WTC11 (cell line): Measurements from ENCODE around the gene KRT28. TPM values are rescaled to one million over a fixed set of nuclear protein-coding genes. Genes with fewer than 3 reads are reported as not detected.

Experiments
- ATAC-seq: fragments of 200-7000 bp; cut with Tn5 transposase; 2 replicates; pipeline ENCODE4 v1.10.0; 2021; ENCODE audit warnings: mild to moderate bottlenecking, moderate library complexity
- CTCF ChIA-PET: fragments of 300-600 bp; sonication (Branson Sonifier 250); formaldehyde crosslinking; loops from one replicate; lab custom pipeline; 2021; ENCODE audit warnings: antibody characterized with exemption; lab: Charles Lee
- POLR2A ChIA-PET: fragments of 350-600 bp; sonication (Branson Sonifier 250); formaldehyde crosslinking; loops from one replicate; lab custom pipeline; 2021; ENCODE audit warnings: antibody characterized with exemption; lab: Charles Lee
- DNase-seq: peaks from one replicate; pipeline ENCODE4 v3.0.0; 2021; ENCODE audit warnings: low spot score
- H3K27ac Mint-ChIP-seq: 2 replicates; pipeline ENCODE4 v1.8.0; 2021; ENCODE audit warnings: mixed read lengths
- H3K27me3 Mint-ChIP-seq: 2 replicates; pipeline ENCODE4 v1.8.0; 2021; ENCODE audit warnings: low read depth, mild to moderate bottlenecking, moderate library complexity, mixed read lengths
- H3K36me3 Mint-ChIP-seq: 2 replicates; pipeline ENCODE4 v1.8.0; 2021; ENCODE audit warnings: mixed read lengths
- H3K4me1 Mint-ChIP-seq: 2 replicates; pipeline ENCODE4 v1.8.0; 2022; ENCODE audit warnings: mixed read lengths
- H3K4me3 Mint-ChIP-seq: 2 replicates; pipeline ENCODE4 v1.8.0; 2021; ENCODE audit warnings: mild to moderate bottlenecking, moderate library complexity, mixed read lengths
- H3K9me3 Mint-ChIP-seq: 2 replicates; pipeline ENCODE4 v1.8.0; 2021; ENCODE audit warnings: mixed read lengths
- ATF1 ChIP-seq: sonication (generic); formaldehyde crosslinking; IDR thresholded peaks from 2 replicates; pipeline ENCODE4 v1.8.1; 2023; ENCODE audit warnings: mild to moderate bottlenecking, moderate library complexity, missing genetic modification reagents
- ATF3 ChIP-seq: sonication (generic); formaldehyde crosslinking; conservative IDR thresholded peaks from 2 replicates; pipeline ENCODE4 v1.8.1; 2022; ENCODE audit warnings: mild to moderate bottlenecking, missing genetic modification reagents
- CREM ChIP-seq: sonication (generic); formaldehyde crosslinking; IDR thresholded peaks from 2 replicates; pipeline ENCODE4 v1.8.1; 2022; ENCODE audit warnings: mild to moderate bottlenecking, missing genetic modification reagents, moderate library complexity
- E2F1 ChIP-seq: sonication (generic); formaldehyde crosslinking; IDR thresholded peaks from 2 replicates; pipeline ENCODE4 v1.8.0; 2022; ENCODE audit warnings: mild to moderate bottlenecking, missing genetic modification reagents
- IRF1 ChIP-seq: sonication (generic); formaldehyde crosslinking; IDR thresholded peaks from 2 replicates; pipeline ENCODE4 v1.8.0; 2023; ENCODE audit warnings: missing genetic modification reagents
- MXD4 ChIP-seq: fragments of 250-450 bp; sonication (Bioruptor Pico); IDR thresholded peaks from 2 replicates; pipeline ENCODE4 v1.8.0; 2021; ENCODE audit warnings: mild to moderate bottlenecking, moderate library complexity, borderline replicate concordance
- NFATC4 ChIP-seq: fragments of 250-450 bp; sonication (Bioruptor Pico); IDR thresholded peaks from 2 replicates; pipeline ENCODE4 v1.9.0; 2021; ENCODE audit warnings: mild to moderate bottlenecking
- NFYB ChIP-seq: sonication (generic); formaldehyde crosslinking; conservative IDR thresholded peaks from 2 replicates; pipeline ENCODE4 v1.8.0; 2022; ENCODE audit warnings: low read depth, missing genetic modification reagents
- NR2C2 ChIP-seq: sonication (generic); formaldehyde crosslinking; IDR thresholded peaks from 2 replicates; pipeline ENCODE4 v1.8.0; 2022; ENCODE audit warnings: mild to moderate bottlenecking, missing genetic modification reagents
- SMAD4 ChIP-seq: sonication (generic); formaldehyde crosslinking; IDR thresholded peaks from 2 replicates; pipeline ENCODE4 v1.8.0; 2022; ENCODE audit warnings: mild to moderate bottlenecking, missing genetic modification reagents
- TEAD1 ChIP-seq: sonication (generic); formaldehyde crosslinking; IDR thresholded peaks from 2 replicates; pipeline ENCODE4 v1.8.0; 2022; ENCODE audit warnings: mild to moderate bottlenecking, missing genetic modification reagents
- TP53 ChIP-seq: sonication (generic); formaldehyde crosslinking; IDR thresholded peaks from 2 replicates; pipeline ENCODE4 v1.8.1; 2023; ENCODE audit warnings: mild to moderate bottlenecking, missing genetic modification reagents
- ZNF121 ChIP-seq: sonication (generic); formaldehyde crosslinking; IDR thresholded peaks from 2 replicates; pipeline ENCODE4 v1.8.0; 2023; ENCODE audit warnings: missing genetic modification reagents
- ZNF232 ChIP-seq: sonication (generic); formaldehyde crosslinking; IDR thresholded peaks from 2 replicates; pipeline ENCODE4 v1.8.0; 2022; ENCODE audit warnings: mild to moderate bottlenecking, missing genetic modification reagents
- ZNF425 ChIP-seq: fragments of 250-450 bp; sonication (Bioruptor Pico); conservative IDR thresholded peaks from 2 replicates; pipeline ENCODE4 v1.9.0; 2021; ENCODE audit warnings: mild to moderate bottlenecking
- ZNF532 ChIP-seq: fragments of 250-450 bp; sonication (Bioruptor Pico); IDR thresholded peaks from 2 replicates; pipeline ENCODE4 v1.9.0; 2021; ENCODE audit warnings: mild to moderate bottlenecking, borderline replicate concordance
- ZSCAN18 ChIP-seq: fragments of 250-450 bp; sonication (Bioruptor Pico); IDR thresholded peaks from 2 replicates; pipeline ENCODE4 v2.1.2; 2022; ENCODE audit warnings: mild to moderate bottlenecking, moderate library complexity
- total RNA-seq: library from RNA; stranded (reverse); gene quantifications from 3 replicates; pipeline ENCODE4 v1.2.3, GENCODE V29; 2021
- TF ChIP-seq, protein P1 (sequence below): fragments of 250-450 bp; sonication (Bioruptor Pico); IDR thresholded peaks from 2 replicates; pipeline ENCODE4 v1.9.0; 2021; ENCODE audit warnings: mild to moderate bottlenecking
- TF ChIP-seq, protein P2 (sequence below): sonication (generic); formaldehyde crosslinking; IDR thresholded peaks from 2 replicates; pipeline ENCODE4 v1.8.0; 2023; ENCODE audit warnings: missing genetic modification reagents, mild to moderate bottlenecking, borderline replicate concordance

KRT28 gene
- total RNA-seq, 1 experiment from 2014 or later = not detected

DNA sequence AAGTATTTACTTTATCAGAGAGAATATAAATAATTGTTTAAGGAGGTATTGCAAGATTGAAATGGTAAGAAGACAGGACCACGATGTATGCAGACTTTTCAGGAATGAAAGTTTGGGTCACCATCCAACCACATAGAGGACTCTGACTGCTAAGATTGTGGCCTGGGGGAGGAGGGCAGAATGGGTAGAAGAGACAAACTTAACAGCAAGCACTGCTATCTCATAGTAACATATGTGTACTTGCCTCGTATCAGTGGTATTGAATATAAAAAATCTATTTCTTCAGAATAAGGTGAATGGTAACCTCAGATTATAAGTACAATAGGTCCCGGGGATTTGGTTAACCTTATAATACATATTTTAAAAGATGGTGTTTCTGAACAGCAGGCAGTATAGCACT lies 16.8 kb upstream of the KRT28 start (continued):
- TF ChIP-seq ATF1 (CRISPR knock-in tag) (no peak), ZNF232 (CRISPR knock-in tag) (no peak), MXD4 (CRISPR knock-in tag) (no peak), ZSCAN18 (CRISPR knock-in tag) (no peak), E2F1 (CRISPR knock-in tag) (no peak), ZNF425 (CRISPR knock-in tag) (no peak), NFYB (CRISPR knock-in tag) (no peak), IRF1 (CRISPR knock-in tag) (no peak)
- TF ChIP-seq, all 79 proteins: peak for 0

DNA sequence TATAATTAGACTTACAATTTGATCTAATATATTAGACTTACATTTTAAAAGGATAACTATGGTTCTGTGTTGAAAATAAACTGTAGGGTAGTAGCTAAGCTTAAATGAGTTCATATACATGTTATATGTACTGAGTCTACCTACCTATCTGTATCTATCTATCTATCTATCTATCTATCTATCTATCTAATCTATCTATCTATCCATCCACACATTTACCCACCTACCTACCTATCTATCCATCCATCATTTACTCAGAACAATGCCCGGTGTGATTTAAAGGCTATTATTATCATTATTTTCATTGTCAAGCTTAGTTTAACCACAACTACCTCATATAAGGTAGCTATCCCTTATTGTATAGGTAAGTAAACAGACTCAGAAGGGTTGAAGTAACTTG lies 15.6 kb upstream of the KRT28 start:
- ATAC-seq (no peak), DNase-seq (no peak)
- no peak overlapping the region for H3K27ac Mint-ChIP-seq
- H3K4me1 Mint-ChIP-seq = peaks cover 14% of the 10 kb centered on the region
- H3K36me3 Mint-ChIP-seq = peaks cover 13% of the 10 kb centered on the region
- POLR2A ChIA-PET = no interaction called here
- H3K4me3 Mint-ChIP-seq = no peak overlapping the region
- CTCF ChIA-PET = interaction anchor here (1.3 to 1.4 kb wide), 2 partner anchors 48 to 734 kb away, joined by 3 read pairs; no protein-coding TSS in a partner anchor
- H3K27me3 Mint-ChIP-seq = peaks cover 60% of the 10 kb centered on the region
- H3K9me3 Mint-ChIP-seq = no peaks in the 10 kb centered on the region
- TF ChIP-seq TP53 (no peak), CREM (CRISPR knock-in tag) (no peak), SMAD4 (no peak), NR2C2 (CRISPR knock-in tag) (no peak), TEAD1 (CRISPR knock-in tag) (no peak), NFATC4 (no peak), ZNF121 (no peak), ATF3 (no peak), ZNF532 (CRISPR knock-in tag) (no peak)
- TF ChIP-seq, protein P1, sequence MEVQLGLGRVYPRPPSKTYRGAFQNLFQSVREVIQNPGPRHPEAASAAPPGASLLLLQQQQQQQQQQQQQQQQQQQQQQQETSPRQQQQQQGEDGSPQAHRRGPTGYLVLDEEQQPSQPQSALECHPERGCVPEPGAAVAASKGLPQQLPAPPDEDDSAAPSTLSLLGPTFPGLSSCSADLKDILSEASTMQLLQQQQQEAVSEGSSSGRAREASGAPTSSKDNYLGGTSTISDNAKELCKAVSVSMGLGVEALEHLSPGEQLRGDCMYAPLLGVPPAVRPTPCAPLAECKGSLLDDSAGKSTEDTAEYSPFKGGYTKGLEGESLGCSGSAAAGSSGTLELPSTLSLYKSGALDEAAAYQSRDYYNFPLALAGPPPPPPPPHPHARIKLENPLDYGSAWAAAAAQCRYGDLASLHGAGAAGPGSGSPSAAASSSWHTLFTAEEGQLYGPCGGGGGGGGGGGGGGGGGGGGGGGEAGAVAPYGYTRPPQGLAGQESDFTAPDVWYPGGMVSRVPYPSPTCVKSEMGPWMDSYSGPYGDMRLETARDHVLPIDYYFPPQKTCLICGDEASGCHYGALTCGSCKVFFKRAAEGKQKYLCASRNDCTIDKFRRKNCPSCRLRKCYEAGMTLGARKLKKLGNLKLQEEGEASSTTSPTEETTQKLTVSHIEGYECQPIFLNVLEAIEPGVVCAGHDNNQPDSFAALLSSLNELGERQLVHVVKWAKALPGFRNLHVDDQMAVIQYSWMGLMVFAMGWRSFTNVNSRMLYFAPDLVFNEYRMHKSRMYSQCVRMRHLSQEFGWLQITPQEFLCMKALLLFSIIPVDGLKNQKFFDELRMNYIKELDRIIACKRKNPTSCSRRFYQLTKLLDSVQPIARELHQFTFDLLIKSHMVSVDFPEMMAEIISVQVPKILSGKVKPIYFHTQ (CRISPR knock-in tag) = no peak
- TF ChIP-seq, protein P2, sequence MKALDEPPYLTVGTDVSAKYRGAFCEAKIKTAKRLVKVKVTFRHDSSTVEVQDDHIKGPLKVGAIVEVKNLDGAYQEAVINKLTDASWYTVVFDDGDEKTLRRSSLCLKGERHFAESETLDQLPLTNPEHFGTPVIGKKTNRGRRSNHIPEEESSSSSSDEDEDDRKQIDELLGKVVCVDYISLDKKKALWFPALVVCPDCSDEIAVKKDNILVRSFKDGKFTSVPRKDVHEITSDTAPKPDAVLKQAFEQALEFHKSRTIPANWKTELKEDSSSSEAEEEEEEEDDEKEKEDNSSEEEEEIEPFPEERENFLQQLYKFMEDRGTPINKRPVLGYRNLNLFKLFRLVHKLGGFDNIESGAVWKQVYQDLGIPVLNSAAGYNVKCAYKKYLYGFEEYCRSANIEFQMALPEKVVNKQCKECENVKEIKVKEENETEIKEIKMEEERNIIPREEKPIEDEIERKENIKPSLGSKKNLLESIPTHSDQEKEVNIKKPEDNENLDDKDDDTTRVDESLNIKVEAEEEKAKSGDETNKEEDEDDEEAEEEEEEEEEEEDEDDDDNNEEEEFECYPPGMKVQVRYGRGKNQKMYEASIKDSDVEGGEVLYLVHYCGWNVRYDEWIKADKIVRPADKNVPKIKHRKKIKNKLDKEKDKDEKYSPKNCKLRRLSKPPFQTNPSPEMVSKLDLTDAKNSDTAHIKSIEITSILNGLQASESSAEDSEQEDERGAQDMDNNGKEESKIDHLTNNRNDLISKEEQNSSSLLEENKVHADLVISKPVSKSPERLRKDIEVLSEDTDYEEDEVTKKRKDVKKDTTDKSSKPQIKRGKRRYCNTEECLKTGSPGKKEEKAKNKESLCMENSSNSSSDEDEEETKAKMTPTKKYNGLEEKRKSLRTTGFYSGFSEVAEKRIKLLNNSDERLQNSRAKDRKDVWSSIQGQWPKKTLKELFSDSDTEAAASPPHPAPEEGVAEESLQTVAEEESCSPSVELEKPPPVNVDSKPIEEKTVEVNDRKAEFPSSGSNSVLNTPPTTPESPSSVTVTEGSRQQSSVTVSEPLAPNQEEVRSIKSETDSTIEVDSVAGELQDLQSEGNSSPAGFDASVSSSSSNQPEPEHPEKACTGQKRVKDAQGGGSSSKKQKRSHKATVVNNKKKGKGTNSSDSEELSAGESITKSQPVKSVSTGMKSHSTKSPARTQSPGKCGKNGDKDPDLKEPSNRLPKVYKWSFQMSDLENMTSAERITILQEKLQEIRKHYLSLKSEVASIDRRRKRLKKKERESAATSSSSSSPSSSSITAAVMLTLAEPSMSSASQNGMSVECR = no peak
